ENCODE results near the gene BFSP2. TPM values are rescaled to one million over a fixed set of nuclear protein-coding genes. Genes with fewer than 3 reads are reported as not detected.
"Not testable (repeated sequence)": the region's sequence is repeated elsewhere in the genome, so short reads cannot be mapped to it uniquely, and the experiment has no call there.

BFSP2 gene
- total RNA-seq, 1 experiment from 2014 or later: not detected

DNA sequence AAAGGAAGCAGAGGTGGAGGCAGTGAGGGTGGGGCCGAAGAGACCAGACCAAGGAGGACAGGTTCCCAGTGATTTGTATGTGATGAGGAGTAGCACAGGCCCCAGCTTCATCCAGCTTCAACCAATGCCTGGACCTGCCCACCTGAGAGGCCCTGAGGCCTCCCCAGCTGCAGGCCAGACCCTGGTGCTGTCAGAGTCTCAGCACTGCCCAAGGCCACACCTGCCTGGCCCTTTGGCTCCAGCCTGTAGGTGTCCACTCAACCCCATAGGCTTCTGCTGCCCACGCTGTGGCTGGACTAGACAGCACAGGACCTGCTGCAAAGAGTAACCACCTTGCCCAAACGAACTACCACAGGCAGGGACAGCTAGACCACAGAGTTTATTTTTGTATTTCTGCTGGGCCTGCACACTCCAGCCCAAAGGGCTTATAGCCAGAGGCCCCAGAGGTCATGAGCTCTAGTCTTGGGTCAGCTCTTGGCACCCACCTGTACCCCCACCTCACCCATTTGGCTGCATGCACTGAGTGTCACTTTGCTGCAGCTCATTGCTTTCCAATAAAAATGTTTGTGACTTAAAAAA lies 91.7 kb downstream of the BFSP2 start:
- Histone ChIP-seq H3K27ac (no peak overlapping the region), H3K27me3 (replicated peaks) (no peaks in the 10 kb centered on the region), H3K36me3 (no peaks in the 10 kb centered on the region), H3K4me1 (replicated peaks) (no peaks in the 10 kb centered on the region), H3K4me3 (no peak overlapping the region), H3K9me3 (replicated peaks) (no peaks in the 10 kb centered on the region)
- DNase-seq (ENCODE audit: low read depth in 1 of 2, low spot score in 2 of 2): no peak

- Histone ChIP-seq H3K4me1 (replicated peaks) (no peaks in the 10 kb centered on the region), H3K9me3 (replicated peaks) (no peaks in the 10 kb centered on the region), H3K27ac (no peak overlapping the region), H3K36me3 (no peaks in the 10 kb centered on the region), H3K27me3 (replicated peaks) (no peaks in the 10 kb centered on the region), H3K4me3 (no peak overlapping the region)
- no peak for DNase-seq (ENCODE audit: low read depth in 1 of 2, low spot score in 2 of 2)
Observed at GRCh38 chr3:133492159-133492741, 92.4 kb downstream of the BFSP2 start.

DNA sequence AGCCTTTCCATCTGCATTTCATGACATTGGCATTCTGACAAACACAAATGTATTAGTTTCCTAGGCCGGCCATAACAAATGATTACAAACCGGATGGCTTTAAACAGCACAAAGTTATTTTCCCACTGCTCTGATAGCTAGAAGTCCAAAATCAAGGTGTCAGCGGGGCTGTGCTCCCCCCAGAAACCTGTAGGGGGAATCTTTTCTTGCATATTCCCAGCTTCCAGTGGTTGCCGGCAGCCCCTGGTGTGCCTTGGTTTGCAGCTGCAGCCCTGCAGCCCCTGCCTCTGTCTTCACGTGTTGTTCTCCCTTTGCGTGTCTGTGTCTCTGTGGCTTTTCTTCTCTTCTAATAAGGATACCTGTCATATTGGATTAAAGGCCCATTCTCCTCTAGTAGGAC lies 94.6 kb downstream of the BFSP2 start:
- Histone ChIP-seq H3K4me1 (replicated peaks) (no peaks in the 10 kb centered on the region), H3K27ac (no peak overlapping the region), H3K36me3 (no peaks in the 10 kb centered on the region), H3K27me3 (replicated peaks) (no peaks in the 10 kb centered on the region), H3K4me3 (no peak overlapping the region), H3K9me3 (replicated peaks) (no peaks in the 10 kb centered on the region)
- no peak for DNase-seq (ENCODE audit: low read depth in 1 of 2, low spot score in 2 of 2)

DNA sequence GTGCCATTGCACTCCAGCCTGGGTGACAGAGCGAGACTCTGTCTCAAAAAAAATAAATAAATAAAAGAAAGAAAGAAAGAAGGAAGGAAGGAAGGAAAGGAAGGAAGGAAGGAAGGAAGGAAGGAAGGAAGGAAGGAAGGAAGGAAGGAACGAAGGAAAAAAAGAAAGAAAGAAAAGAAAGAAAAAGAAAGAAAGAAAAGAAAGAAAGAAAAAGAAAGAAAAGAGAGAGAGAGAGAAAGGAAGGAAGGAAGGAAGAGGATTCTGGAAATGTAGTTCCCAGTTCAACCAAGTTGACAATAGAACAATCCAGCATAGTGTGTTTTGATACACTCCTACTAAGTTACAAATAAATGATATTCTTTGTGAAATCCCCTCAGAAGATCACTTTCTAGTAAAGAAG lies 102.7 kb downstream of the BFSP2 start:
- not testable (repeated sequence) for H3K4me1 ChIP-seq (replicated peaks); H3K27ac ChIP-seq; H3K27me3 ChIP-seq (replicated peaks); H3K9me3 ChIP-seq (replicated peaks); DNase-seq (ENCODE audit: low read depth in 1 of 2, low spot score in 2 of 2); H3K4me3 ChIP-seq; H3K36me3 ChIP-seq

DNA sequence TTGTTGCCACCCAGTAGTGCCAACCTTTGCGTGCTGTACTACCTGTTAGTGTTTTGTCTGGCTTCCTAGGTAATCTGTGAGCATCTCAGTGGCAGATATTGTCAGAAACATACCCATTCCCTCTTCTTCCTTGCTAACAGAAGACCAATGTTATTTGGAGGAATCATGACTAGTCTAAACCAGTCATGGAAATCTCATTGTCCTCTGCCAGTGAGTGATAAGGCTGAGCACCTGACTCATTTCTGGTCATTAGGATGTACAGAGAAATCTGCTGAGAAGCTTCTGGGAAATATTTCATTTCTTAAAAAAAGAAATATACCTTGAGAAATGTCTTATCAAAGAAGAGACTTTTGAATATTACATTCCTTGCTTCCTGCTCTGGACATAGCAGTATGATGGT lies 103.6 kb downstream of the BFSP2 start:
- Histone ChIP-seq H3K4me3 (no peak overlapping the region), H3K27ac (no peak overlapping the region), H3K27me3 (replicated peaks) (no peaks in the 10 kb centered on the region), H3K9me3 (replicated peaks) (no peaks in the 10 kb centered on the region), H3K4me1 (replicated peaks) (no peaks in the 10 kb centered on the region), H3K36me3 (no peaks in the 10 kb centered on the region)
- no peak for DNase-seq (ENCODE audit: low read depth in 1 of 2, low spot score in 2 of 2)

DNA sequence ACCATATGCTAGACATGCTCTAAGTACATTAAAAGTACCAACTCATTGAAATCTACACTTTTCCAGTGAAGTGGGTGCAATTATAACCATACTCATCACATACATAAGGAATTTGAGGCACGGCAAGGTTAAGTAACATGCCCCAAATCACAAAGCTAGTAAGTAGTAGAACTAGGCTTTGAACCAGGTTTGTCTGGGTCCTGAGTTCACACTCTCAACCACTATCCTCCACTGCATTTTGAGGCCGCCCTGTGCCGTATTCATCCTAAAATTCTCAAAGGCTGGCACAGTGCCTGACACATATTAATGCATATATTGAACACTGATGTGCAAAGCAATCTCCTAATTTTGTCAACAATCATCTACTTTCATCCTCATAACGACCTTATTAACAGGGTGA lies 104.9 kb downstream of the BFSP2 start:
- no peak for DNase-seq (ENCODE audit: low read depth in 1 of 2, low spot score in 2 of 2)
- no peaks in the 10 kb centered on the region for H3K27me3 ChIP-seq (replicated peaks)
- no peaks in the 10 kb centered on the region for H3K36me3 ChIP-seq

GRCh38 chr3:133505813-133506212 lies 106.0 kb downstream of the BFSP2 start:
- Histone ChIP-seq H3K4me3 (no peak overlapping the region), H3K36me3 (no peaks in the 10 kb centered on the region), H3K27ac (no peak overlapping the region), H3K9me3 (replicated peaks) (no peaks in the 10 kb centered on the region), H3K4me1 (replicated peaks) (no peaks in the 10 kb centered on the region), H3K27me3 (replicated peaks) (no peaks in the 10 kb centered on the region)
- no peak for DNase-seq (ENCODE audit: low read depth in 1 of 2, low spot score in 2 of 2)

More for the DNA sequence above, 104.9 kb downstream of the BFSP2 start:
- H3K9me3 ChIP-seq (replicated peaks): no peaks in the 10 kb centered on the region
- H3K27ac ChIP-seq: no peak overlapping the region
- H3K4me3 ChIP-seq: no peak overlapping the region
- no peaks in the 10 kb centered on the region for H3K4me1 ChIP-seq (replicated peaks)

DNA sequence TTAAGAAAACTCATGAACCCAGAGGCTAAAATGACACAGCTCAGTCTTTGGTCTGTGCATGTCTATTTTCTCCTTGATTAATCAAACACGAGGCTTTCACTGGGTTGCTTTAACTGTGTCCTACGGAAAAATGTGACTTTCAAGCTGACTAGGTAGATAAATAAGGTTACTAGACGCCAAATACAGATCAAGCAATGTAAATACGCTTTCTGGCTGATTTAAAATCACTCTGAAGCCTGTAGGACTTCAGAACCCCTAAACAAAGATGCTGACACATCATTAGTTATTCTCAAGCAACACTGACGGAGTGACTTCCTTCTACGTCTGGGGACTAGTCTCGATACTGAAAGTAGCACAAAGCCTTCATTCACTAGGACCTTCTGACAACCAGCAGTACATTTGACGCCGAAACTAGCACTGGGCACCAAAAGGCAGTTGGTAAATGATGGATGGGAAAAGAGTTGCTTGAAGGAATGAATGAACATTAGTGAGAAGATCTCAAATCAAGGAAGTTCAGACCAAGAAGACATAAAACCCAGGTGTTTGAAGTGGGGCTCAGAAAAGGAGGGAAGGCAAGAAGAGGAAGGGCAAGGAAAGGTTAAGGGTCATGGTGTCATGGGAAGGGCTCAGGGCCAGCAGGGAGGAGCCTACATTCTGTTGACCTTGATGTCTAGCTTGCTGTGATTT lies 106.5 kb downstream of the BFSP2 start:
- no peak overlapping the region for H3K4me3 ChIP-seq
- no peaks in the 10 kb centered on the region for H3K4me1 ChIP-seq (replicated peaks)
- no peak for DNase-seq (ENCODE audit: low read depth in 1 of 2, low spot score in 2 of 2)
- H3K36me3 ChIP-seq: no peaks in the 10 kb centered on the region
- no peaks in the 10 kb centered on the region for H3K9me3 ChIP-seq (replicated peaks)
- H3K27me3 ChIP-seq (replicated peaks): no peaks in the 10 kb centered on the region
- H3K27ac ChIP-seq: no peak overlapping the region

- Histone ChIP-seq H3K36me3 (no peaks in the 10 kb centered on the region), H3K27ac (no peak overlapping the region), H3K4me3 (no peak overlapping the region), H3K27me3 (replicated peaks) (no peaks in the 10 kb centered on the region), H3K4me1 (replicated peaks) (no peaks in the 10 kb centered on the region), H3K9me3 (replicated peaks) (no peaks in the 10 kb centered on the region)
- DNase-seq (ENCODE audit: low read depth in 1 of 2, low spot score in 2 of 2): no peak
Observed at GRCh38 chr3:133509488-133509887, 109.6 kb downstream of the BFSP2 start.

DNA sequence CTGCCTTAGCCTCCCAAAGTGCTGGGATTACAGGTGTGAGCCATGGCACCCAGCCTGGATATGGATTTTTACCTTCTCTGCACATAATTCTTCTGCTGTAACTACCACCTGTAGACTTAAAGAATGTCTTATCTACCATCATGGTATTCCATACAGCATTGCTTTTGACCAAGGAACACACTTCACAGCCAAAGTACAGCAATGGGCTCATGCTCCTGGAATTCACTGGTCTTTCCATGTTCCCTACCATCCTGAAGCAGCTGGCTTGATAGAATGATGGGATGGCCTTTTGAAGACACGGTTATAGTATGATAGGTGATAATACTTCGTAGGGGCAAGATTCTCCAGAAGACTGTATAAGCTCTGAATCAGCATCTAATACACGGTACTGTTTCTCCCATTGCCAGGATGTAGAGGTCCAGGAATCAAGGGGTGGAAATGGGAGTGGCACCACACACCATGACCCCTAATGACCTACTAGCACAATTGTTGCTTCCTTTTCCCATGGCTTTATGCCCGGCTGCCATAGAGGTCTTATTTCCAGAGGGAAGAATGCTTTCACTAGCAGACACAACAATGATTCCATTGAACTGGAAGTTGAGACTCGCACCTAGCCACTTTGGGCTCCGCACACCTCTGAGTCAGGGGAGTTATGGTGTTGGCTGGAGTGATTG lies 112.7 kb downstream of the BFSP2 start:
- Histone ChIP-seq H3K4me1 (replicated peaks) (no peaks in the 10 kb centered on the region), H3K4me3 (no peak overlapping the region), H3K27ac (no peak overlapping the region), H3K9me3 (replicated peaks) (no peaks in the 10 kb centered on the region), H3K36me3 (no peaks in the 10 kb centered on the region), H3K27me3 (replicated peaks) (no peaks in the 10 kb centered on the region)
- DNase-seq (ENCODE audit: low read depth in 1 of 2, low spot score in 2 of 2): no peak

GRCh38 chr3:133514418-133514817 lies 114.6 kb downstream of the BFSP2 start:
- no peak for DNase-seq (ENCODE audit: low read depth in 1 of 2, low spot score in 2 of 2)
- no peaks in the 10 kb centered on the region for H3K27me3 ChIP-seq (replicated peaks)
- H3K9me3 ChIP-seq (replicated peaks): no peaks in the 10 kb centered on the region
- H3K36me3 ChIP-seq: no peaks in the 10 kb centered on the region
- H3K27ac ChIP-seq: no peak overlapping the region
- no peak overlapping the region for H3K4me3 ChIP-seq
- no peaks in the 10 kb centered on the region for H3K4me1 ChIP-seq (replicated peaks)

- DNase-seq (ENCODE audit: low read depth in 1 of 2, low spot score in 2 of 2): no peak
- Histone ChIP-seq H3K4me1 (replicated peaks) (no peaks in the 10 kb centered on the region), H3K27me3 (replicated peaks) (no peaks in the 10 kb centered on the region), H3K9me3 (replicated peaks) (no peaks in the 10 kb centered on the region), H3K27ac (no peak overlapping the region), H3K4me3 (no peak overlapping the region), H3K36me3 (no peaks in the 10 kb centered on the region)
Observed at GRCh38 chr3:133515127-133515526, 115.3 kb downstream of the BFSP2 start.

GRCh38 chr3:133520286-133520685 lies 120.4 kb downstream of the BFSP2 start:
- no peaks in the 10 kb centered on the region for H3K36me3 ChIP-seq
- no peak overlapping the region for H3K27ac ChIP-seq
- no peaks in the 10 kb centered on the region for H3K9me3 ChIP-seq (replicated peaks)
- DNase-seq (ENCODE audit: low read depth in 1 of 2, low spot score in 2 of 2): no peak
- H3K4me1 ChIP-seq (replicated peaks): no peaks in the 10 kb centered on the region; the same call in 1 of the 2 replicates
- H3K27me3 ChIP-seq (replicated peaks): no peaks in the 10 kb centered on the region
- no peak overlapping the region for H3K4me3 ChIP-seq

DNA sequence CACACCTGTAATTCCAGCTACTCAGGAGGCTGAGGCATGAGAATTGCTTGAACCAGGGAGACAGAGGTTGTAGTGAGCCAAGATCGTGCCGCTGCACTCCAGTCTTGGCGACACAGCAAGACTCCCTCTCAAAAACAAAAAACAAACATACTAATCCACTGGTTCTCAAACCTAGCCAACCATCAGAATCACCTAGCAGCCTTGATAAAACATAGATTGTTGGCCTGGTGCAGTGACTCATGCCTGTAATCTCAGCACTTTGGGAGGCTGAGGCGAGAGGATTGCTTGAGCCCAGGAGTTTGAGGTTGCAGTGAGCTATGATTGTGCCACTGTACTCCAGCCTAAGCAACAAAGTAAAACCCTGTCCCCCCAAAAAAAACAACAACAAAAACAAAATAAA lies 121.1 kb downstream of the BFSP2 start:
- H3K27ac ChIP-seq; H3K4me3 ChIP-seq; H3K9me3 ChIP-seq (replicated peaks); H3K4me1 ChIP-seq (replicated peaks); H3K36me3 ChIP-seq; H3K27me3 ChIP-seq (replicated peaks); DNase-seq (ENCODE audit: low read depth in 1 of 2, low spot score in 2 of 2): not testable (repeated sequence)
